ENCODE measurements around the gene ERBB2.

GRCh38 chr17:39709998-39710964 is 10.4 kb downstream of the ERBB2 start:
- no peak for TF ChIP-seq CTCF (IDR thresholded peaks at IDR 0.05)
- TF ChIP-seq POLR2A (IDR thresholded peaks at IDR 0.05), result no peak
